Thyroid gland (tissue), 4 donors: ENCODE measurements around the gene RPS14. TPM values are rescaled to one million over a fixed set of nuclear protein-coding genes. Genes with fewer than 3 reads are reported as not detected.

Experiments used
- DNase-seq, 2 donors: peaks; one replicate each; pipeline ENCODE4 v3.0.0-alpha.2; 2019
- H3K27ac ChIP-seq, 3 donors: fragments of 200-600 bp; sonication (generic); 1 replicate in 2 of 3; 2 replicates in 1 of 3; pipeline ENCODE4 v1.5.1; 2016 to 2019; ENCODE audit warnings: mild to moderate bottlenecking in 1 of 3, moderate library complexity in 1 of 3
- H3K27me3 ChIP-seq: fragments of 200-600 bp; sonication (generic); one replicate; pipeline ENCODE4 v1.5.1; 2019
- H3K36me3 ChIP-seq, 2 donors: fragments of 200-600 bp; sonication (generic); one replicate each; pipeline ENCODE4 v1.5.1; 2016 to 2019
- H3K4me1 ChIP-seq, 2 donors: fragments of 200-600 bp; sonication (generic); one replicate each; pipeline ENCODE4 v1.5.1; 2017 to 2019
- H3K4me3 ChIP-seq, 3 donors: fragments of 200-600 bp; sonication (generic); replicated peaks in 1 of 3; 1 replicate in 2 of 3; 2 replicates in 1 of 3; pipeline ENCODE4 v1.5.1; 2016; ENCODE audit warnings: mild to moderate bottlenecking in 1 of 3
- H3K9me3 ChIP-seq: fragments of 200-600 bp; sonication (generic); one replicate; pipeline ENCODE4 v1.5.1; 2017
- CTCF ChIP-seq, 6 experiments: fragments of 200-600 bp in 3 of 6; fragments of 450-650 bp in 3 of 6; sonication (generic) in 3 of 6; IDR thresholded peaks; one replicate each; pipeline ENCODE4 v1.5.1; 2016 to 2019; ENCODE audit warnings: antibody characterized with exemption in 6 of 6, mild to moderate bottlenecking in 2 of 6, inconsistent platforms in 1 of 6, moderate library complexity in 1 of 6
- POLR2A ChIP-seq, 2 donors: fragments of 450-650 bp; IDR thresholded peaks; one replicate each; pipeline ENCODE4 v1.6.1; 2017; ENCODE audit warnings: antibody characterized with exemption in 2 of 2, mild to moderate bottlenecking in 2 of 2, moderate library complexity in 1 of 2
- WGBS, 2 donors: methylation state at CpG; one replicate each; pipeline ENCODE4 v1.1.5; 2017; 5-methylcytosine and 5-hydroxymethylcytosine counted together
- intact Hi-C: fragments of 100-400 bp; cut with DNase I; formaldehyde crosslinking; loops from one replicate; pipeline ENCODE4 v1.15.1; 2023
- total RNA-seq, 4 donors: library from RNA; depleted of rRNA; stranded (reverse); fragments of >200 nt; gene quantifications; one replicate each; pipeline ENCODE4 v1.2.3, GENCODE V29; 2016

RPS14 gene
- total RNA-seq, 4 donors from 2014 or later, result 2,017 to 5,540 (median 2,786) TPM

GRCh38 chr5:150395688-150395975 lies 53.9 kb downstream of the RPS14 start:
- intact Hi-C loops, result no loop called here
- TF ChIP-seq POLR2A (IDR thresholded peaks at IDR 0.05), result no peak
- TF ChIP-seq CTCF (IDR thresholded peaks at IDR 0.05), result no peak
- WGBS, 2 donors, result 89 to 95% methylated on average over 2 of the region's 2 CpGs
- Histone ChIP-seq H3K27ac (no peak overlapping the region), H3K4me1 (no peaks in the 10 kb centered on the region), H3K4me3 (no peak overlapping the region), H3K27me3 (no peaks in the 10 kb centered on the region), H3K9me3 (no peaks in the 10 kb centered on the region), H3K36me3 (peaks cover 22 to 52% of the 10 kb centered on the region in 2 donors)
- no peak for DNase-seq

GRCh38 chr5:150394912-150395687 lies 54.4 kb downstream of the RPS14 start:
- no peak for DNase-seq
- no peaks in the 10 kb centered on the region for H3K9me3 ChIP-seq
- WGBS, 2 donors, result 86 to 89% methylated on average over 13 of the region's 13 CpGs
- no peak overlapping the region for H3K27ac ChIP-seq
- H3K4me1 ChIP-seq, result no peaks in the 10 kb centered on the region
- H3K36me3 ChIP-seq, result peaks cover 25 to 52% of the 10 kb centered on the region in 2 donors
- TF ChIP-seq POLR2A (IDR thresholded peaks at IDR 0.05) (no peak), CTCF (IDR thresholded peaks at IDR 0.05) (no peak)
- H3K27me3 ChIP-seq, result no peaks in the 10 kb centered on the region
- H3K4me3 ChIP-seq, result no peak overlapping the region
- intact Hi-C loops, result no loop called here

DNA sequence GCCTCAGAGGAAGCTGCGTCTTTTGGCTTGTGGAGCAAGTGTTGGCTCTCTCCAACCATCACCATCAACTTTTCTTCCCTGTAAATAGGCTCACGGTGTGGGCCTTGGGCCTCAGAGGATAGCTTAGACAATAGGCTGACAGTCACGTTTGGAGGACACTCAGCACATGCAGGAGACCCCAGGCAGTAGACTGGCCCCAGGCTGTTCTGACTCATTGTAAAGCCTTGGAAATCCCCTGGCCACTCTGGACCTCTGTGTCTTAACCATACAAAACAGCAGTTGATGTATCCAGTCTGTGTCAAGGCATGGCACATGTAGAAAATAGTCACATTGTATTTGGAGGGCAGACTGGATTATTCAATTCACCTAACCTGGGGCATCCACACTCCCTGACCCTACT lies 55.4 kb downstream of the RPS14 start:
- intact Hi-C loops, result no loop called here
- Histone ChIP-seq H3K27ac (no peak overlapping the region), H3K9me3 (no peaks in the 10 kb centered on the region), H3K4me3 (no peak overlapping the region), H3K36me3 (peaks cover 31 to 56% of the 10 kb centered on the region in 2 donors), H3K4me1 (no peaks in the 10 kb centered on the region), H3K27me3 (no peaks in the 10 kb centered on the region)
- no peak for DNase-seq
- TF ChIP-seq POLR2A (IDR thresholded peaks at IDR 0.05), result no peak
- TF ChIP-seq CTCF (IDR thresholded peaks at IDR 0.05), result no peak
- 76 to 100% methylated on average over 2 to 3 of the region's 3 CpGs for WGBS, 2 donors

- WGBS, 2 donors, result 91 to 96% methylated on average over 2 to 3 of the region's 3 CpGs
- intact Hi-C loops, result no loop called here
- Histone ChIP-seq H3K27ac (no peak overlapping the region), H3K36me3 (peaks cover 38 to 57% of the 10 kb centered on the region in 2 donors), H3K4me1 (no peaks in the 10 kb centered on the region), H3K27me3 (no peaks in the 10 kb centered on the region), H3K4me3 (no peak overlapping the region), H3K9me3 (no peaks in the 10 kb centered on the region)
- no peak for DNase-seq
- TF ChIP-seq POLR2A (IDR thresholded peaks at IDR 0.05) (no peak), CTCF (IDR thresholded peaks at IDR 0.05) (no peak)
These were observed 56.4 kb downstream of the RPS14 start for GRCh38 chr5:150393096-150393645.

GRCh38 chr5:150392680-150393079 lies 56.9 kb downstream of the RPS14 start:
- WGBS, 2 donors, result 93 to 98% methylated on average over 6 to 7 of the region's 7 CpGs
- no peaks in the 10 kb centered on the region for H3K4me1 ChIP-seq
- TF ChIP-seq CTCF (IDR thresholded peaks at IDR 0.05) (no peak), POLR2A (IDR thresholded peaks at IDR 0.05) (no peak)
- no peak overlapping the region for H3K27ac ChIP-seq
- no peaks in the 10 kb centered on the region for H3K27me3 ChIP-seq
- H3K36me3 ChIP-seq, result peaks cover 38 to 62% of the 10 kb centered on the region in 2 donors
- no peak for DNase-seq
- intact Hi-C loops, result no loop called here
- H3K9me3 ChIP-seq, result no peaks in the 10 kb centered on the region
- H3K4me3 ChIP-seq, result no peak overlapping the region
